Measurements from ENCODE around the gene ADARB2.

The ADARB2 gene

DNA sequence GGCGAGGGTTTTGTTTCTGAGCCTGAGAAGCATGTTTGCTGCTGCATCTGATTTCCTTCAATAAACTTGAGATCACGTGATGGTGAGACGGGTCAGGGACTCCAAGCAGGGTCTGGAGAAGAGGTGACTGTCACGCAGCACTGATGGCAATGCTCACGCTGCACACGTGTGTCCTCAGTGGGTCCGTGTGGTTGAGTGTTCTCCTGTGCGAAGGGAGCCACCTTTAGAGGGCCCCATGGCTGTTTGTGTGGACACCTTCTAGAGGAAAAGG is 580.8 kb downstream of the ADARB2 start:
- DNase-seq = no peak

GRCh38 chr10:1155791-1156615 is 581.3 kb downstream of the ADARB2 start:
- no peak for DNase-seq

GRCh38 chr10:1154531-1155295 is 582.6 kb downstream of the ADARB2 start:
- no peak for DNase-seq

- DNase-seq = no peak
Measured at GRCh38 chr10:1153805-1154351, 583.4 kb downstream of the ADARB2 start.

- DNase-seq = no peak
Measured at GRCh38 chr10:1153251-1153763, 584.0 kb downstream of the ADARB2 start.

DNA sequence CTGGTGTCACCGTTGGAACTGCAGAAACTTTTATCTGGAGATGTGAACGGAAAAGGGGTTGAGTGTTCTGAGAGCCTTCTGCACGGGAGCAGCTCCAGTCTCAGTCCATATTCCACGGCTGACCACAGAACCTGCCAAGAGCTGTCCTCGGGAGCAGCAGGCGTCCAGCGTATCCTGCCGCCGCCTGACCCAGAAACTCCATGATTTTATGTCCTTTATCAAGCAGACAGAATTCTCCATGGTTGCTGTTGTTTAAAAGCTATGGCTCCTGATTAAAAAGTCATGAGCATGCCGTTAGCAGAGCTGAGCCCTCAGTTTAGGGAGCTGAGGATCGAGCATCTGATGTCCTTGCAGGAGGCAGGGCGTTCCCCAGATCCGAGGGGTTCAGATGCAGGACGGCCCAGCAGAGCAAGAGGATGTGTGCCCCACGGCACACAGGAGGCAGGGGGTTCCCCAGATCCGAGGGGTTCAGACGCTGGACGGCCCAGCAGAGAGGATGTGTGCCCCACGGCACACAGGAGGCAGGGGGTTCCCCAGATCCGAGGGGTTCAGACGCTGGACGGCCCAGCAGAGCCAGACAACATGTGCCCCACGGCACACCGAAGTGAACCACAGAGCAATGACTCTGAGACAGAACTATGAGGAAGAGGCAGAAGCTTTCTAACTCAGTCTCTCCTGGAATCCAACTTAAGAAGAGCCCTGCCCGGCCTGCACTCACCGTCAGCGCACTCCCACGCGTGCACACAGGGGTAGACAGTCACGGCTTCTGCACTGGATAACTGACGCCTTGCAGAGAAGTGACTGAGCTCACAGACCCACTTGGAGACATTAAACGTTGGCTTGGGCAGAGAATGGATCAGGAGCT is 584.7 kb downstream of the ADARB2 start:
- DNase-seq = no peak

DNA sequence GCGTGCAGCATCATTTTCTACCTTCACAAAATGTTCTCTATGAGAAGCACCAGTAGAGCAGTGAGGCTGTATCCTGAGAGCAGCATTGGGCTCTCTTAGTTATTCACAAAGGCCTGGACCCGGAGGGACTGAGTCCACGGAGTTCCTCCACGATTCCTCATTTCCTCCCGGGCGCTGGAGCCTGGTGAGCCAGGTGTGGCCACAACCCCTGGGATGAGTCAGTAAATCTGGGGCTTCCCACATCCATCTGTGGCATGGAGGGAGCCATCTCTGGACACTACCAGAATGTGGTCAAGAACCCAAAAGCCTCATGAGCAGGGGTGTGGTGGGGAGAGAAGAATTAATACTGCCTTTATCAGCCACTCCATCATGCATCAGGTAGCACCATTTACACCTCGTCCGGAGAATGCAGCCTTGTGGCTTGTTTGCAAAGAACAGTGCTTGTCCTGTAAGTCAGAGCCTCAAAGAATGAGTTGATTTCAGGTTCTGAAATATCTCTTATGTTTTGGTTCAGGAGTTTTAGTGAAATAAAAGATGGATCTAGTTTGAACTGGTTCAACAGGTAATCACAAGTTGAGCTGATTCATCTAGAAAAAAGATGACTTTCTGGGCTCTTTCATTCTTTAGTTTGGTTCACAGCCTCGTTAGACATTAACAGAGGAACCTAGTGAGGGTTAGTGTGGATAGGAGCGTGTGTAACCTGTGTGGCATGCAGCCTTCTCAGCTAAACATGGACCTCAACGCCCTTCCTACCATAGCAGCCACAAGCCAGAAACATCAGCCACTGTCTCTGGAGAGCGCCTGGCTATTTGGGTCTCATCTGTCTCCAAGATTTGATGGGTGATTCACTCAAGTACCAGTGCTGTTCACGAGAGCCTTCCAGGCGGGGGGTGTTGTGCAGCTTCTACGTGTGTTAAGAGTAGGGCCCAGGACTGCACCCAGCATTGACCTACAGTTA is 586.0 kb downstream of the ADARB2 start:
- no peak for DNase-seq

GRCh38 chr10:1150638-1150955 is 586.7 kb downstream of the ADARB2 start:
- DNase-seq = no peak

DNA sequence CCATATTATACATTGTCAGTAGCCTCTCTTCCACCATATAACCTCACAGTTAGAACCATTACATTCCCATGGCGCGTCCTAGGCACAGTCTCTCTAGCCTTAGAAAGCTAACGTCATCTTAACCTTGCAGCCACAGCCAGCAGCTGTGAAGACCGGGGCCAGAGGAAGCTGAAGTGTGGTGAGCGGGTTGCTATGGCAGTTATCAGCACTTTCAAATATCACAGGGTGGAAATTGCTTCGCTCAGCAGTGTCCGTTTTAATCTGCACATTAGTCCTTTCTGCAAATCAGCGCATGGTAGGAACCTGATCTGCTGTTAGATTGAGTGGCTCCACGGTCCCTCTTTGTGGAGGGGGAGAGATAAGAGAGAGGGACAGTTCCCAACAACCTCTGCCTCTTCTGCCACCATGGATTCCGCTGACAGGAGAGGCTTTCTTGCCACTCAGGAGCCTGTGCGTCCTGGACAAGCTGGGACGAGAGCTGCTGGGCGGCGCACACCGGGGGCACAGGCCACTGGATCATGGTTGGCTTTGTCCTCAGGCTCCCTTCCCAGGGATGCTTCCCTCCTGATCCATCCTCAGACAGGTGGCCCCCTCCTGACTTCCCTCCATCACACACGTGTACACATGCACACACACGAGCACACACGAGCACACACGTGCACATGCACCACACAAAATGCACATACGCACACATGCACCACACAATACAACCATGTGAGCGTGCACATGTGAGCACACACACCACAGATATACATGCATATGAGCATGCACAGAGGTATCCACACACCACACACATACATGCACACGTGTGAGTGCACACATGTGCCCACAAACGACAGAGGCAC is 587.3 kb downstream of the ADARB2 start:
- DNase-seq = peak; percentile 7

- no peak for DNase-seq
Measured at GRCh38 chr10:1148855-1149605, 588.3 kb downstream of the ADARB2 start.

- DNase-seq = no peak
Measured at GRCh38 chr10:1147810-1148209, 589.5 kb downstream of the ADARB2 start.

GRCh38 chr10:1142596-1142995 is 594.7 kb downstream of the ADARB2 start:
- DNase-seq = no peak

DNA sequence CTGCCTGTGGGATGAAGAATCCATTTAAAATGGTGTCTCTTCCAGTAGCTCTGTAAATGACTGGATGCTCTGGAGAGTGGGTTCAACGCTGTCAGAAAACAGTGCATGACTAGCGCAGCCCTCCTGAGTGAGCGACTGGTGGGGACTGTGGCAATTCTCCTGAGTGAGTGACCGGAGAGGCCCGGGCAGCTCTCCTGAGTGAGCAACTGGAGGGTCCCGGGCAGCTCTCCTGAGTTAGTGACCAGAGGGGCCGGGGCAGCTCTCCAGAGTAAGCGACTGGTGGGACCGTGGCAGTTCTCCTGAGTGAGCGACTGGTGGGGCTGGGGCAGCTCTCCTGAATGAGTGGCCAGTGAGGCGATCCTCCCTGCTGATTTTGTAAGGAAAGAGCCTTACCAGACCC is 595.6 kb downstream of the ADARB2 start:
- no peak for DNase-seq

GRCh38 chr10:1141261-1141660 is 596.1 kb downstream of the ADARB2 start:
- no peak for DNase-seq

GRCh38 chr10:1138529-1138928 is 598.8 kb downstream of the ADARB2 start:
- DNase-seq = no peak

GRCh38 chr10:1137499-1138163 is 599.7 kb downstream of the ADARB2 start:
- DNase-seq = no peak

DNA sequence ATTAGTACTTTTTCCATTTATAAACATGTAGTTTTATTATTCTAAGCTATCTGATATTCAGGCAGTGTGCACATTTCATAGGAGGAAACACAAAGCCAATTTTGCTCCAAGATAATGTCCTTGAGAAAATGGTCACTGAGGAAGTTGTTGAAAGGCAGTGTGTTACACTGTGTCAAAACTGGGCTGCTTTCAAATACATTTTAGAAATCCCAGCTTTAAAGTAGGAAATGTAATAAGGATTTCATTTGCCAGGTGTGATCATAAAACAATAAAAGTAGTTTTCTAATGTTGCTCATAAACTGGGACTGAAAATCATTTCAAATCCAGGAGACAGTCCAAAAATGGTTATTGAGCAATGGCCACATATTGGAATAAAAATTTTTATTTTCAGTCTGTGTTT is 601.1 kb downstream of the ADARB2 start:
- DNase-seq = no peak

DNA sequence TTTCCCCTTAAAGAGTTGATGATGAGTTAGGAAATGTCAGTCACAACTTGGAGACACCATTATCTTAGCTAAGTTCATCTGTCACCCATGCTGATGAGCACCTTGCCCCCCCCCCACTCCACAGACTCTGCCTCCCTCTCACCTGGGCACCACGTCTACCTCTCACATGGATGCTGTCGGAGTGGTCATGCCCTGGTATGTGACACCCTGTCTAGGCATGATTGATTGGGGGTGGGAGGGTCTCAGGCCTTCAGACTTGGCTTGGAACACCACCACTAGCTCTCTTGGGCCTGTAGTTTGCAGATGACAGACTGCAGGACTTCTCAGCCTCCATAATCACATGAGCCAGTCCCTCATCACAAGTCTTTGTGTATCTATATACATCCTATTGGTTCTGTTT is 603.2 kb downstream of the ADARB2 start:
- no peak for DNase-seq

DNA sequence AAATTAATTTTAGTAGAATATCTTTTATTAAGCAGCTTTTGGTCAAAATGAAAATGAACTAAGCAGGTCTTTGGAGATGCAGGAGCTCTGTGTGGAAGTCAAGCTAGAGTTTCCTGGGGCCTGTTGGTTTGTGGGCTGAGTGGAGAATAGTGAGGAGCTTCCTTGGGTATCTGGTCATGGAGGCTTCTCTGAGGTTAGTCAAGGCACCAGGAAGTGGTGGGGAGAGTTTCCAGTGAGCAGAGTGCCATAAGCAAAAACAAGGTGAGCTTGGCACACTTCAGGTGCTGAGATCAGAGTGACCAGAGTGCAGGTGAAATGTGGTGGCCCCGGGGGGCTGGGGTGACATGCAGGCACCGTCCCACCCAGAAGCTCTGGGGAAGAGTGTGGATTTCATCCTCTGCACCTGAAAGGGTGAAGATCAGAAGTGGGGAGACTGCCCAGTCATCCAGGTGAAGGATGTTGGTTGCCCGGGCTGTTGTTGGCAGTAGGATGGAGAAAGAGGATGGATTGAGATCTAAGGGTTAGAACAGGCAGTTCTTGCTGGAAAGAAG is 603.8 kb downstream of the ADARB2 start:
- DNase-seq = no peak
